Hindlimb muscle (tissue), 1 donor: ENCODE measurements around the gene NPIPB2. TPM values are rescaled to one million over a fixed set of nuclear protein-coding genes. Genes with fewer than 3 reads are reported as not detected.
"Not testable (repeated sequence)": the region's sequence is repeated elsewhere in the genome, so short reads cannot be mapped to it uniquely, and the experiment has no call there.

Source experiments
- DNase-seq: peaks from one replicate; pipeline ENCODE4 v3.0.0-alpha.2; 2013
- polyA plus RNA-seq: library from polyadenylated mRNA; unstranded; fragments of 120-200 nt; gene quantifications from one replicate; pipeline ENCODE4 v1.2.1, GENCODE V29; 2013; ENCODE audit not compliant: insufficient read length

NPIPB2 gene
- 3.4 TPM for polyA plus RNA-seq

- not testable (repeated sequence) for DNase-seq
Measured at GRCh38 chr16:11941945-11942344, at the start of gene NPIPB2. Gene NPIPB2 (minus strand): TSS chr16:11942045. CDS start chr16:11942045, 0 bp downstream.

GRCh38 chr16:11990702-11991390 lies 49.0 kb upstream of the NPIPB2 start:
- no peak for DNase-seq

GRCh38 chr16:11988258-11988978 lies 46.6 kb upstream of the NPIPB2 start:
- no peak for DNase-seq

GRCh38 chr16:11986521-11987057 lies 44.7 kb upstream of the NPIPB2 start:
- DNase-seq = no peak

GRCh38 chr16:11985250-11985649 lies 43.4 kb upstream of the NPIPB2 start:
- DNase-seq = no peak

- DNase-seq = no peak
Measured at GRCh38 chr16:11980136-11980844, 38.4 kb upstream of the NPIPB2 start.

GRCh38 chr16:11979013-11979672 lies 37.3 kb upstream of the NPIPB2 start:
- DNase-seq = no peak

- no peak for DNase-seq
Measured at GRCh38 chr16:11978080-11978479, 36.2 kb upstream of the NPIPB2 start.

- no peak for DNase-seq
Measured at GRCh38 chr16:11977376-11978041, 35.7 kb upstream of the NPIPB2 start.

- DNase-seq = no peak
Measured at GRCh38 chr16:11976850-11977375, 35.1 kb upstream of the NPIPB2 start.

GRCh38 chr16:11973070-11973469 lies 31.2 kb upstream of the NPIPB2 start:
- DNase-seq = no peak

GRCh38 chr16:11972128-11972527 lies 30.3 kb upstream of the NPIPB2 start:
- no peak for DNase-seq

GRCh38 chr16:11970292-11970691 lies 28.4 kb upstream of the NPIPB2 start:
- DNase-seq = not testable (repeated sequence)

GRCh38 chr16:11968577-11968976 lies 26.7 kb upstream of the NPIPB2 start:
- no peak for DNase-seq

GRCh38 chr16:11967195-11967911 lies 25.5 kb upstream of the NPIPB2 start:
- DNase-seq = no peak

- no peak for DNase-seq
Measured at GRCh38 chr16:11966173-11966572, 24.3 kb upstream of the NPIPB2 start.

GRCh38 chr16:11964761-11965551 lies 23.1 kb upstream of the NPIPB2 start, which contains the start of gene TNFRSF17:
Gene TNFRSF17 (plus strand): TSS chr16:11965210. CDS start chr16:11965325, 115 bp downstream.
- no peak for DNase-seq

- DNase-seq = no peak
Measured at GRCh38 chr16:11963706-11964105, 21.9 kb upstream of the NPIPB2 start.

GRCh38 chr16:11962978-11963377 lies 21.1 kb upstream of the NPIPB2 start:
- DNase-seq = not testable (repeated sequence)

- DNase-seq = not testable (repeated sequence)
Measured at GRCh38 chr16:11962457-11962856, 20.6 kb upstream of the NPIPB2 start.
